CD8-positive, alpha-beta memory T cell (primary cell): ENCODE measurements around the gene ACTR5. TPM values are rescaled to one million over a fixed set of nuclear protein-coding genes. Genes with fewer than 3 reads are reported as not detected.

ENCODE experiments used
- CTCF ChIA-PET: fragments of 350-600 bp; sonication (Branson Sonifier 250); formaldehyde crosslinking; loops from one replicate; lab custom pipeline; 2021; ENCODE audit warnings: antibody characterized with exemption; lab: Charles Lee
- POLR2A ChIA-PET: fragments of 350-600 bp; sonication (Branson Sonifier 250); formaldehyde crosslinking; loops from one replicate; lab custom pipeline; 2021; ENCODE audit warnings: antibody characterized with exemption; lab: Charles Lee
- DNase-seq, 5 donors: peaks; one replicate each; pipeline versions ENCODE4 v3.0.0 to v3.0.0-alpha.2; 2020 to 2022; ENCODE audit warnings: mixed read lengths in 1 of 5
- H3K27ac ChIP-seq: one replicate; pipeline ENCODE4 v1.7.0; 2013; ENCODE audit warnings: low read depth, mild to moderate bottlenecking, low read length, moderate library complexity
- H3K27me3 ChIP-seq: 2 replicates; pipeline ENCODE4 v1.7.0; 2013; ENCODE audit warnings: low read length, mild to moderate bottlenecking; ENCODE audit not compliant: insufficient read depth, poor library complexity, severe bottlenecking
- H3K36me3 ChIP-seq: 2 replicates; pipeline ENCODE4 v1.7.0; 2013; ENCODE audit warnings: mild to moderate bottlenecking, low read length, moderate library complexity; ENCODE audit not compliant: insufficient read depth
- H3K4me1 ChIP-seq: 2 replicates; pipeline ENCODE4 v1.7.0; 2013; ENCODE audit warnings: mild to moderate bottlenecking, low read length, moderate library complexity; ENCODE audit not compliant: insufficient read depth
- H3K4me3 ChIP-seq: 2 replicates; pipeline ENCODE4 v1.7.0; 2013; ENCODE audit warnings: mild to moderate bottlenecking, low read length
- H3K9me3 ChIP-seq: 2 replicates; pipeline ENCODE4 v1.7.0; 2013; ENCODE audit warnings: mild to moderate bottlenecking, low read length
- H3K27ac Mint-ChIP-seq, 8 donors: one replicate each; pipeline ENCODE4 v1.8.0; 2020 to 2021; ENCODE audit warnings: mixed read lengths in 8 of 8, mild to moderate bottlenecking in 6 of 8, inconsistent platforms in 3 of 8, moderate library complexity in 3 of 8
- H3K27me3 Mint-ChIP-seq, 2 donors: one replicate each; pipeline ENCODE4 v1.8.0; 2020 to 2021; ENCODE audit warnings: mixed read lengths in 2 of 2, mild to moderate bottlenecking in 1 of 2, moderate library complexity in 1 of 2
- H3K36me3 Mint-ChIP-seq, 3 donors: one replicate each; pipeline ENCODE4 v1.8.0; 2020 to 2021; ENCODE audit warnings: mixed read lengths in 3 of 3, inconsistent platforms in 1 of 3, mild to moderate bottlenecking in 1 of 3
- H3K4me1 Mint-ChIP-seq, 3 donors: one replicate each; pipeline ENCODE4 v1.8.0; 2020 to 2021; ENCODE audit warnings: mixed read lengths in 3 of 3, inconsistent platforms in 1 of 3, mild to moderate bottlenecking in 1 of 3
- H3K4me3 Mint-ChIP-seq, 7 donors: one replicate each; pipeline ENCODE4 v1.8.0; 2020 to 2021; ENCODE audit warnings: mixed read lengths in 7 of 7, mild to moderate bottlenecking in 6 of 7, moderate library complexity in 4 of 7, inconsistent platforms in 2 of 7
- H3K9me3 Mint-ChIP-seq, 5 donors: one replicate each; pipeline ENCODE4 v1.8.0; 2020 to 2022; ENCODE audit warnings: mixed read lengths in 5 of 5, mild to moderate bottlenecking in 3 of 5, moderate library complexity in 2 of 5, inconsistent platforms in 1 of 5
- polyA plus RNA-seq: library from polyadenylated mRNA; unstranded; fragments of 300-500 nt; fragmentation: Illumina TruSeq; gene quantifications from one replicate; pipeline ENCODE4 v1.2.3, GENCODE V29; 2021
- total RNA-seq, 2 experiments: library from RNA; stranded (reverse); gene quantifications; one replicate each; pipeline ENCODE4 v1.2.3, GENCODE V29; 2021

Gene ACTR5
- total and polyA plus RNA-seq, 3 experiments from 2014 or later = 9.5 to 12.6 (median 12.2) TPM

- POLR2A ChIA-PET = interaction anchor here (1.0 kb wide), 1 partner anchor 15 kb away, joined by 3 read pairs; no protein-coding TSS in a partner anchor
- peaks cover 5% of the 10 kb centered on the region for H3K4me1 ChIP-seq
- no peak overlapping the region for H3K27ac ChIP-seq
- peak overlapping the region in 1 of 7 donors; percentile 61 for H3K4me3 Mint-ChIP-seq
- no peaks in the 10 kb centered on the region for H3K27me3 ChIP-seq
- H3K36me3 ChIP-seq = no peaks in the 10 kb centered on the region
- peaks cover 65 to 88% (median 83%) of the 10 kb centered on the region in 3 donors for H3K4me1 Mint-ChIP-seq
- peaks cover 2 to 9% (median 8%) of the 10 kb centered on the region in 5 donors for H3K9me3 Mint-ChIP-seq
- CTCF ChIA-PET = interaction anchor here (1.2 to 1.4 kb wide), 7 partner anchors 10 to 90 kb away, joined by 3 to 6 read pairs (median 4); partner anchors contain the start of gene PPP1R16B
- H3K9me3 ChIP-seq = no peaks in the 10 kb centered on the region
- H3K27ac Mint-ChIP-seq = peak overlapping the region; percentile 34 to 68 (median 56)
- no peak overlapping the region for H3K4me3 ChIP-seq
- no peak for DNase-seq
- no peaks in the 10 kb centered on the region for H3K27me3 Mint-ChIP-seq
- H3K36me3 Mint-ChIP-seq = peaks cover 24 to 81% (median 32%) of the 10 kb centered on the region in 3 donors
Observed at GRCh38 chr20:38818113-38819065, 70.1 kb downstream of the ACTR5 start.

Other genes with a start within 250 kb of the ACTR5 start
- gene ADIG, start 167.3 kb upstream of the ACTR5 start, total RNA-seq = not detected
- gene ADIG, start 167.3 kb upstream of the ACTR5 start, polyA plus RNA-seq = not detected
- not detected for gene ARHGAP40, start 146.7 kb upstream of the ACTR5 start, total RNA-seq
- not detected for gene ARHGAP40, start 146.7 kb upstream of the ACTR5 start, polyA plus RNA-seq
- not detected for gene SLC32A1, start 24.0 kb upstream of the ACTR5 start, total RNA-seq
- not detected for gene SLC32A1, start 24.0 kb upstream of the ACTR5 start, polyA plus RNA-seq
- 100 to 1,000 TPM; 167 to 171 TPM for gene PPP1R16B, start 57.2 kb downstream of the ACTR5 start, total RNA-seq
- gene PPP1R16B, start 57.2 kb downstream of the ACTR5 start, polyA plus RNA-seq = 40.2 TPM
- gene FAM83D, start 178.0 kb downstream of the ACTR5 start, total RNA-seq = 10 to 100 TPM; 11.9 to 13.2 TPM
- 2.3 TPM for gene FAM83D, start 178.0 kb downstream of the ACTR5 start, polyA plus RNA-seq
- 10 to 100 TPM; 19.9 to 20.5 TPM for gene DHX35, start 213.9 kb downstream of the ACTR5 start, total RNA-seq
- 6.0 TPM for gene DHX35, start 213.9 kb downstream of the ACTR5 start, polyA plus RNA-seq